Upper lobe of left lung (tissue), 6 donors: ENCODE data around the gene ATXN1. TPM values are rescaled to one million over a fixed set of nuclear protein-coding genes. Genes with fewer than 3 reads are reported as not detected.

Experiments used
- ATAC-seq, 2 donors: fragments of 200-7000 bp; cut with Tn5 transposase; one replicate each; pipeline ENCODE4 v1.9.1; 2022; ENCODE audit warnings: mild to moderate bottlenecking in 2 of 2, moderate library complexity in 2 of 2; ENCODE audit not compliant: low FRiP score in 2 of 2
- DNase-seq, 2 donors: peaks; one replicate each; pipeline ENCODE4 v3.0.0-alpha.2; 2019 to 2020
- H3K27ac ChIP-seq, 4 donors: fragments of 200-600 bp; sonication (generic); one replicate each; pipeline ENCODE4 v1.5.1; 2016 to 2019
- H3K27me3 ChIP-seq, 4 donors: fragments of 200-600 bp; sonication (generic); one replicate each; pipeline ENCODE4 v1.5.1; 2017 to 2019
- H3K36me3 ChIP-seq, 4 donors: fragments of 200-600 bp; sonication (generic); one replicate each; pipeline ENCODE4 v1.5.1; 2016 to 2019
- H3K4me1 ChIP-seq, 4 donors: fragments of 200-600 bp; sonication (generic); one replicate each; pipeline ENCODE4 v1.5.1; 2018 to 2019
- H3K4me3 ChIP-seq, 4 donors: fragments of 200-600 bp; sonication (generic); one replicate each; pipeline ENCODE4 v1.5.1; 2017 to 2019; ENCODE audit warnings: mild to moderate bottlenecking in 2 of 4, moderate library complexity in 1 of 4
- H3K9me3 ChIP-seq, 4 donors: fragments of 200-600 bp; sonication (generic); one replicate each; pipeline ENCODE4 v1.5.1; 2018 to 2019
- CTCF ChIP-seq, 6 experiments: fragments of 450-650 bp in 4 of 6; fragments of 200-600 bp in 2 of 6; sonication (generic) in 2 of 6; IDR thresholded peaks; one replicate each; pipeline ENCODE4 v1.5.1; 2016 to 2019; ENCODE audit warnings: antibody characterized with exemption in 6 of 6
- EP300 ChIP-seq, 4 donors: sonication (generic); formaldehyde crosslinking; IDR thresholded peaks; one replicate each; pipeline ENCODE4 v1.5.1; 2017; ENCODE audit warnings: antibody characterized with exemption in 4 of 4, control low read depth in 2 of 4
- POLR2A ChIP-seq, 4 donors: fragments of 450-650 bp; IDR thresholded peaks; one replicate each; pipeline ENCODE4 v1.5.1; 2016 to 2017; ENCODE audit warnings: antibody characterized with exemption in 4 of 4, mild to moderate bottlenecking in 2 of 4
- POLR2AphosphoS5 ChIP-seq, 2 donors: sonication (generic); formaldehyde crosslinking; IDR thresholded peaks; one replicate each; pipeline ENCODE4 v1.5.1; 2017; ENCODE audit warnings: antibody characterized with exemption in 2 of 2
- WGBS, 2 donors: methylation state at CpG; one replicate each; pipeline ENCODE4 v1.1.5; 2017 to 2018; 5-methylcytosine and 5-hydroxymethylcytosine counted together
- total RNA-seq, 6 donors: library from RNA; depleted of rRNA in 4 of 6; stranded (reverse); fragments of >200 nt in 4 of 6; gene quantifications; one replicate each; pipeline versions ENCODE4 v1.1.0 to v1.2.1, GENCODE V29; 2016 to 2021
- donor health status: DM: no; HTN: no; CAD: no; lungs with moderate emphysema.
- donor health status: DM: no; HTN: yes; CAD: no; lungs with severe emphysema.

The ATXN1 gene
- total RNA-seq, 6 donors from 2014 or later, result 44.2 to 106 (median 71.7) TPM

- H3K9me3 ChIP-seq, result no peaks in the 10 kb centered on the region
- H3K4me3 ChIP-seq, result no peak overlapping the region
- no peaks in the 10 kb centered on the region for H3K27me3 ChIP-seq
- no peak overlapping the region for H3K27ac ChIP-seq
- TF ChIP-seq POLR2AphosphoS5 (IDR thresholded peaks at IDR 0.05) (no peak), POLR2A (IDR thresholded peaks at IDR 0.05) (no peak), CTCF (IDR thresholded peaks at IDR 0.05) (no peak), EP300 (IDR thresholded peaks at IDR 0.05) (no peak)
- H3K4me1 ChIP-seq, result peaks cover 37 to 49% (median 43%) of the 10 kb centered on the region in 4 donors
- no peak for ATAC-seq
- no peak for DNase-seq
- peaks cover 0 to 7% (median 2%) of the 10 kb centered on the region in 4 donors for H3K36me3 ChIP-seq
Measured at GRCh38 chr6:16754876-16755275, 6.4 kb downstream of the ATXN1 start.

- no peak overlapping the region for H3K4me3 ChIP-seq
- no peak overlapping the region for H3K27ac ChIP-seq
- no peak for TF ChIP-seq EP300 (IDR thresholded peaks at IDR 0.05)
- no peak for TF ChIP-seq POLR2AphosphoS5 (IDR thresholded peaks at IDR 0.05)
- TF ChIP-seq POLR2A (IDR thresholded peaks at IDR 0.05), result no peak
- no peak for TF ChIP-seq CTCF (IDR thresholded peaks at IDR 0.05)
- H3K4me1 ChIP-seq, result peaks cover 37 to 49% (median 43%) of the 10 kb centered on the region in 4 donors
- ATAC-seq, result no peak
- 82 to 86% methylated on average over 3 of the region's 3 CpGs for WGBS, 2 donors
- no peak for DNase-seq
- H3K9me3 ChIP-seq, result no peaks in the 10 kb centered on the region
- H3K36me3 ChIP-seq, result peaks cover 0 to 10% (median 2%) of the 10 kb centered on the region in 4 donors
- no peaks in the 10 kb centered on the region for H3K27me3 ChIP-seq
Measured at GRCh38 chr6:16754274-16754673, 7.0 kb downstream of the ATXN1 start.

DNA sequence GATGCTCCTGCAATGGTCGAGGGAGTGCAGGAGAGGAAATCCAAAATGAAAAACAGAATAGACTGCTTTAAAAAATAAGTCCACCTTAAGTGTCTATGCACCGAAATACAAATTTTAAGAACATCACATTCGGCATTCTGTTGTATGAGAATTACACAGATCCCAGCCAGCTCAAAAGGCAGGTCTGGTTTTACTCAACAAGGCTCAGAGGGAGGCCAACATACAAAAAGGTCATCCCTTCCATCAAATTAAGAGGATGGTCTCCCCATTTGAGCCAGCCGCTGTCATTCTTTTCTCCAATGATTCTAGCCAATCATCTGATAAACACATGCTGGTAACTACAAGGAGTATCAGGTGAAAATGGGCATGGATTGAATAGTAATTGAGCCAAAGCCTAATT, 7.9 kb downstream of the ATXN1 start:
- Histone ChIP-seq H3K9me3 (no peaks in the 10 kb centered on the region), H3K4me3 (no peak overlapping the region), H3K36me3 (peaks cover 0 to 10% (median 2%) of the 10 kb centered on the region in 4 donors), H3K27me3 (no peaks in the 10 kb centered on the region), H3K27ac (no peak overlapping the region), H3K4me1 (peaks cover 29 to 40% (median 35%) of the 10 kb centered on the region in 4 donors)
- ATAC-seq (no peak), DNase-seq (no peak)
- WGBS, 2 donors, result 95 to 96% methylated on average over 4 of the region's 4 CpGs
- TF ChIP-seq POLR2AphosphoS5 (IDR thresholded peaks at IDR 0.05) (no peak), CTCF (IDR thresholded peaks at IDR 0.05) (no peak)

- H3K27ac ChIP-seq, result peak overlapping the region in 1 of 4 donors; percentile 63
- no peaks in the 10 kb centered on the region for H3K27me3 ChIP-seq
- WGBS, 2 donors, result 62 to 68% methylated on average over 4 of the region's 4 CpGs
- no peaks in the 10 kb centered on the region for H3K9me3 ChIP-seq
- peaks cover 22 to 30% (median 27%) of the 10 kb centered on the region in 4 donors for H3K4me1 ChIP-seq
- H3K4me3 ChIP-seq, result no peak overlapping the region
- TF ChIP-seq POLR2AphosphoS5 (IDR thresholded peaks at IDR 0.05) (peak in 1 of 2 donors; percentile 46), POLR2A (IDR thresholded peaks at IDR 0.05) (no peak)
- ATAC-seq (peak in 1 of 2 donors; percentile 92), DNase-seq (no peak)
- peaks cover 0 to 10% (median 2%) of the 10 kb centered on the region in 4 donors for H3K36me3 ChIP-seq
Measured at GRCh38 chr6:16752206-16752866, 8.9 kb downstream of the ATXN1 start.

GRCh38 chr6:16751251-16751946, 9.9 kb downstream of the ATXN1 start:
- Histone ChIP-seq H3K27me3 (no peaks in the 10 kb centered on the region), H3K36me3 (peaks cover 0 to 10% (median 2%) of the 10 kb centered on the region in 4 donors), H3K4me1 (peaks cover 19 to 23% (median 22%) of the 10 kb centered on the region in 4 donors), H3K27ac (no peak overlapping the region), H3K9me3 (no peaks in the 10 kb centered on the region), H3K4me3 (no peak overlapping the region)
- DNase-seq, result no peak
- 80 to 81% methylated on average over 2 of the region's 2 CpGs for WGBS, 2 donors
- ATAC-seq, result no peak
- TF ChIP-seq POLR2AphosphoS5 (IDR thresholded peaks at IDR 0.05) (no peak), POLR2A (IDR thresholded peaks at IDR 0.05) (no peak), EP300 (IDR thresholded peaks at IDR 0.05) (no peak), CTCF (IDR thresholded peaks at IDR 0.05) (no peak)
